NCI-H2081 treated with DMSO at 0.1 percent for 48 hours (cell line): ENCODE data around the gene DSCAML1.
A peak's percentile ranks its signal among the peaks of the same experiment; 100 is the strongest.

Source experiments
- DNase-seq: peaks from one replicate; lab custom pipeline; 2025; lab: John Stamatoyannopoulos, UW

DSCAML1 gene

GRCh38 chr11:117690484-117691217 is 106.4 kb downstream of the DSCAML1 start:
- no peak for DNase-seq

DNA sequence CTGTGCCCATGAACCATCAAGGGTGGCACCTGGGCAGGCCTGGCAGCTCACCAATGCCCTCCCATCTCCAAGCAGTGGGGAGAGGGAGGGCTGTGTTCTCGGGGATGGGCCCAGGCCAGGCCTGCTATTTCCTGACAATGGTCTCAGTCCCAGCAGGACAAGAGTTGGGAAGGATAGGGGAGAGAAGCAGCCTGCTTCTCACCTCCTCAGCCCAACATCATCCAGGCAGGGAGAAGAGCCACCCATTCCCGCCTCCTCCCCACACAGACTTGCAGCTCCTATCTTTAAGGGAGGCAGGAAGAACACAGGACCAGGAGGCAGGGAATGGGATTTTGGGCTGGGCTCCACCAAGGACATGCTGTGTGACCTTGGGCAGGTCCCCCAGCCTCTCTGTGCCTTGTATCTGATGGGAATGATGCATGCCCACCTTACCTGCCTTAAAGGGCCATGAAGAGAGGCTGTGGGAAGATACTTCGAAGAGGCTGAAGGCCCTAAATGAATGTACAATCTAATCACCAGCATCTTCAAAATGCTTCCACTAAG is 108.7 kb downstream of the DSCAML1 start:
- DNase-seq: no peak

GRCh38 chr11:117687776-117688175 is 109.2 kb downstream of the DSCAML1 start:
- DNase-seq: no peak

DNA sequence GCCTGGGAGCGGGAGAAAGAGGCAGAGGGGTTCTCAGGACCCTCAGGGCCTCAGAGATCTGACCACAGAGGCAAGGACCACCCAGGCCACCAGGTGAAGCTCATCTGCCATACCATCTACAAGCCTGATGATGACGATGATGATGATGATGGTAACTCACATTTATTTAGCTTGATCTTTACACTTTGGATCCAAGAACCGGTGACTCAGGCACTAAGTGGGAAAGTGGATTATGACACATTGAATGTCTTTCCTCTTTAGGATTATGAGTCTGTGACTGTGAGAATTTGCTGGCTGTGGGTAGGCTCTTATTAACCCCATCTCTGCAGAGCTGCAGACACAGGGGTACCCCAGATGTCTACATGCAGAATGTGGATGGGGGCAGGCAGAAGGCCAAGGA is 110.3 kb downstream of the DSCAML1 start:
- DNase-seq: no peak

GRCh38 chr11:117685566-117685965 is 111.5 kb downstream of the DSCAML1 start:
- DNase-seq: no peak

DNA sequence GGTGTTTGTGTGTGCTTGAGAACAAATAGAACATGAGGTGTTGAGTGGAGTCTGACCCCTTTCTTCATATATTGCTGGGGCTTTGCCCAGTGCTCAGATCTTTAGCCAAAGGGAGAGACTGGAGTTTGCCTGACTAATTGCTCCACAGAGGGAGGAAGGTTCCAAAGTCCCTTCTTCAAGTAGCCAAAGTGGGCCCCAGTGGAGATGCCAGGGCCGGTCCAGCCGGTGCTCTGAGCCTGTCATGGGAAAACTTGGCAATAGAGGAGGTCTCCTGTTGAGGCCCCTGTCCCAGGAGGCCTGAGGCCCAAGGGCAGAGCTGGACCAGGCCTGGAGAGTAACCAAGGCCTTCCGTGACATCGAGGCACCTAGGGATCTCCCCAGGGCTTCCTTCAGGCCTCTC is 112.3 kb downstream of the DSCAML1 start:
- DNase-seq: no peak

DNA sequence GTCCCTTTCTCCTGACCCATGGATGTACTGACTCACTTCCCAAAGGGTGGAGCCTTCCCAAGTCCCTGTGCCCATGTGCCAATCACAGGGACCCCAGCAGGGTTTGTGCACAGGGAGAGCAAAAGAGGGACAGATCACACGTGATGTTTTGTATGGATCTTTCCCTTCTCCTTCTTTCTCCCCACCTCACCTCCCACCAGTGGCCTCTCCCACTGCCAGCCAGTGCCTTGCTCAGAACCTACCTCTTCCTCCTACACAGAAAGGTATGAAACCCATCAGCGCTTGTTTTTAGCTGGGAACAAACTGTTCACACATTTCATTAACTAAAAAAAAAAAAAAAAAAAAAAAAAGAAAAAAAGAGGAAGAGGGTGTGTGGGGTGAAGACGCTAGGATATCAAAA is 112.9 kb downstream of the DSCAML1 start:
- DNase-seq: no peak

GRCh38 chr11:117681438-117681837 is 115.6 kb downstream of the DSCAML1 start:
- no peak for DNase-seq

DNA sequence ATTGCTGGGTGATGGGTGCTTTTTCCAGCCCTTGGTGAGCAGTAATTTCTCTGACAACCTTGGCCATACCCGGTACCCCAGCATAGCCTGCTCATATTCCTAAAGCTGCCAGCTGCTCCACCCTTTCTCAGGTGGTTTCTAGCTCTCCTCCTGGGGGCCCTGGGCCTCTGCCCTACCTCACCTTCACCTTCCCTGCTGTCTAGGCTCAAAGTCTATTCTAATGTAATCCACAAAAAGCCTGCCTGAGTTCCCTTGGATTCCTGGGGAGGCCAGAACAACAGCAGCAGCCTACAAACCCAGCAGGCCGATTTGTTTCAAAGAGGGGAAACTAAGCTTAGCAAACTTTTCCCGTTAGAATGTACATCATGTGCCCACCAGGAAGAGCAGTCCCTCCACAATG is 117.6 kb downstream of the DSCAML1 start:
- DNase-seq: no peak

- DNase-seq: no peak
These were observed 118.2 kb downstream of the DSCAML1 start for GRCh38 chr11:117678658-117679406.

- no peak for DNase-seq
These were observed 119.2 kb downstream of the DSCAML1 start for GRCh38 chr11:117677729-117678310.

- no peak for DNase-seq
These were observed 120.5 kb downstream of the DSCAML1 start for GRCh38 chr11:117676501-117676900.

GRCh38 chr11:117673602-117674001 is 123.4 kb downstream of the DSCAML1 start:
- DNase-seq: no peak

GRCh38 chr11:117671370-117671769 is 125.6 kb downstream of the DSCAML1 start:
- DNase-seq: no peak

DNA sequence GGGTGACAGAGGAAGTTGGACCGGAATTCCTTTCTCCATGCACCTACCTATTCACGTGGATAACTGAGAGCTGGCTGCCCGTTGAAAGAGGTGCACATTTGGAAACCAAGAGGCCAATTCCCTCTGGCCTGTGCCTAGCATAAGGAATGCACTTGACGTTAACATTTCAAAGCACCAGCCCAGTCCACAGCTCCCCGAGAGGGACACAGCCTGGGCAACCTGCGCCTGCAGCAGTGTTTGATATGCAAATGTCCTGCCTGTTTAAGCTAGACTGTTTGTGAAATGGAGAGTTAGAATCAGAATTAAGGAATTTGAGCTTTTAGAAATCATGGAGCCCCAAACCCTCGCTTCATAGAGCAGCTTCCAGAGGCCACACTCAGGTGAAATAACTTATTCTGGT is 126.1 kb downstream of the DSCAML1 start:
- DNase-seq: no peak

DNA sequence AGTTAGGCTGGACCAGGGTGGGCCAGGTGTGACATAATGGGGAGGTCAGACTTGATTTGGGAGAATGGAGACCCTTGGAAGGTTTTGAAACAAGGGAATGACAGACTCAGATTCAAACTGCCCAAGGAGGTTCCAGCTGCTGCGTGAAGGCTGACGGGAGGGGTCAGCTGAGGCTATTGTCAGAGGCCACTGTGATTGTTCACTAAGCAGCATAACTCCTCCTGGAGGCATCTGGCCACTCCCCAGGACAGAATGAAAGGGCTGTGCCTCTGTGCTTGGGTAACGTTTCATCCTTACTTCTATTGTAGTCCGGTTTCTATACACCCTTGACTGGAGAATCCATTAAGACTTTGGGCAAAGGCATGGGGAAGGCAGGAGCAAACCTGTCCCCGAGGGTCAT is 126.6 kb downstream of the DSCAML1 start:
- DNase-seq: no peak

DNA sequence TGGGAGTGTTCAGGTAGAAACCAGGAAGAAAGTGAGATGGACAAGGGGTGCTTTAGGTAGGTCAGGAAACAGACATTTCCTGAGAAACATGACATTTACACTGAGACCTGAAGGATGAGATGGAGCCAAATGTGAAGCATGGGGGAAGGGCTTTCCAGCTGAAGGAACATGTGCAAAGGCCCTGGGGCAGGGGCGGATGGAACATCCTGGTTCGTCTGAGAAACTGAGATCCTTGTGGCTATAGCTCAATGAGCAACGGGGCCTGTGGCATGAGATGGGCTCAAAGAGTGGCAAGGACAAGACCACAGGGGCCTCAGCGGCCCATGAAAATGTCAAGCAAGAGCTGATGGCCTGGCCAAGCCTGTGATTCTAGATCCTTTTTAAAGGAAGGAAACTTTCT is 127.4 kb downstream of the DSCAML1 start:
- DNase-seq: no peak

GRCh38 chr11:117669062-117669461 is 128.0 kb downstream of the DSCAML1 start:
- no peak for DNase-seq

DNA sequence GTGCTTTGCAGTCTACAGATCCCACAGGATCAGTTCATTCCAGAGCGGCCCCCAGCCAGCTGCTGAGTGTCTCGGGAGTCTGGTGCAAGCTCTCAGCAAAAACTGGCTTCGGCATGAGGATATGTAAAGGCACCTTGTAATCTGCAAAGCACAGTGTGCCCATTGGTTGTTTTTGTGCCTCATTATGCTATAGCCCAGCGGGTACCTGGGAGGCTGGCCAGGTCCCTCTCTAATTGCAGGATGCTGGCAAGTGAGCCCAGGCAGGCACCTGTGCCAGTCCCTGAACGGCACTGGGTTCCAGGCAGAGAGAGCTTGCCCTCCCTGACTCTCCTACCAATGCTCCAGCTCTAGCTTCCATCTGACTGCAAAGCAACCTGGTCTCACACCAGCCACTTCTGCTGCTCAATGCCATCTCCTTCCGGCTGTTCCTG is 128.7 kb downstream of the DSCAML1 start:
- peak; percentile 89 for DNase-seq

DNA sequence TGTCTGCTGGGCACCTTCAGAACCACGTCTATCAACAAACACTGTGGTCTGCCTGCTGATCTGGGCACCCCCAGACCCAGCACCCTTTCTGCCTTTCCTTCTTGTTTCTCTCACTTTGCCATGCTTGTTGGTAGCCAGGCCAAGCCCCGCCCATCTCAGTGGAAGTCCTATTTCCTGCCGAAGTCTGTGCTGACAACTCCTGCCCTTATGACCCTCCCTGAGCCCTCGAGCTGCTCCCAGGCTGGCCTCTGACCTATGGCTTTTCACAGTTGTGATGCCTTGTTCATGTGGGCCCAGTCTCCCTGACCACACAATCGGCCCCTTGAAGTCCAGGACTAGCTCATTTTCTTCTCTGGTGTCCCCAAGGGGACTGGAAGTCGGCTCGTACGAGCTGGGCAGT is 132.1 kb downstream of the DSCAML1 start:
- no peak for DNase-seq

GRCh38 chr11:117663821-117664220 is 133.2 kb downstream of the DSCAML1 start:
- DNase-seq: no peak

DNA sequence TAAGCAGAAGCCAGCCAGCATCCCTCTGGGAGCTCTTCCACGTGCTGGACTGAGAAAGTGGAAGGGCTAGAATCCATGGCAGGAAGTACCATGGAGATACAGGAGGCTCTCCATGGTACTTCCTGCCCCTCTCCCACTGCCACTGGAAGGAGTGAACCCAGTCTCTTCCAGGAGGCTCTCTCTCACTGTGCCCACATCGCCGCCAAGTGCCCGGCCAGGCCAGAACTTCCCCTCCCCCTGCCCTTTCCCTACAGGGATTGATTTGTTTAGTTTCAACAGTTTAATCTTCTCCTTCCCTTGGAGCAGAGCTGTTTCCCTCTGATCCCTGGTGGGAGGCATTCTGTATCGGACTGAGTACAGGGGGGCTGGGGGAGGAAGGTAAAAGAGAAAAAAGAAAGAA is 133.6 kb downstream of the DSCAML1 start:
- DNase-seq: no peak
